SU-DHL-6 (cell line): ENCODE data around the gene RCCD1.

Source experiments
- H2AFZ ChIP-seq: fragments of 200-600 bp; sonication (generic); 2 replicates; pipeline ENCODE4 v1.6.1; 2014; ENCODE audit warnings: low read depth, mild to moderate bottlenecking, moderate library complexity, mixed read lengths, antibody characterized with exemption, low read length; ENCODE audit not compliant: severe bottlenecking
- H3F3A ChIP-seq: fragments of 200-600 bp; shearing (Covaris generic); 2 replicates; pipeline ENCODE4 v1.6.0; 2016; ENCODE audit warnings: antibody characterized with exemption, mild to moderate bottlenecking; ENCODE audit not compliant: insufficient read depth
- H3K27ac ChIP-seq: fragments of 200-600 bp; sonication (generic); 2 replicates; pipeline ENCODE4 v1.5.1; 2016; ENCODE audit warnings: low read depth, mild to moderate bottlenecking, low read length, moderate library complexity, mixed read lengths
- H3K27me3 ChIP-seq: fragments of 200-600 bp; sonication (generic), shearing (Covaris generic); 2 replicates; pipeline ENCODE4 v1.6.0; 2014; ENCODE audit warnings: mild to moderate bottlenecking, low read length
- H3K36me3 ChIP-seq: fragments of 200-600 bp; sonication (generic); 2 replicates; pipeline ENCODE4 v1.6.1; 2014; ENCODE audit warnings: mild to moderate bottlenecking, low read length, mixed read lengths
- H3K4me2 ChIP-seq: fragments of 300-600, 200-600 bp; shearing (Covaris generic), sonication (generic); 2 replicates; pipeline ENCODE4 v1.6.0; 2014; ENCODE audit warnings: low read length, low read depth, mild to moderate bottlenecking; ENCODE audit not compliant: poor library complexity, severe bottlenecking
- H3K4me3 ChIP-seq: fragments of 200-600 bp; sonication (generic); 2 replicates; pipeline ENCODE4 v1.5.1; 2014; ENCODE audit warnings: antibody characterized with exemption, low read length, mild to moderate bottlenecking, mixed read lengths; ENCODE audit not compliant: insufficient read depth, poor library complexity, severe bottlenecking
- H3K79me2 ChIP-seq: fragments of 200-600 bp; sonication (generic); 2 replicates; pipeline ENCODE4 v1.6.1; 2014; ENCODE audit warnings: mild to moderate bottlenecking, low read length, moderate library complexity; ENCODE audit not compliant: insufficient read depth
- H3K9ac ChIP-seq: fragments of 200-600 bp; sonication (generic); 2 replicates; pipeline ENCODE4 v1.7.0; 2014; ENCODE audit warnings: mild to moderate bottlenecking, low read length
- H3K9me2 ChIP-seq: fragments of 200-600 bp; sonication (generic); replicated peaks from 2 replicates; pipeline ENCODE4 v1.6.1; 2014; ENCODE audit warnings: low read length; ENCODE audit not compliant: insufficient read depth
- H3K9me3 ChIP-seq: fragments of 200-600 bp; sonication (generic); 2 replicates; pipeline ENCODE4 v1.6.1; 2014; ENCODE audit warnings: low read length, mixed read lengths; ENCODE audit not compliant: insufficient read depth
- H4K20me1 ChIP-seq: fragments of 200-600 bp; sonication (generic); 2 replicates; pipeline ENCODE4 v1.6.1; 2014; ENCODE audit warnings: low read depth, mild to moderate bottlenecking, antibody characterized with exemption, low read length, moderate library complexity, mixed read lengths
- CTCF ChIP-seq: fragments of 200-600 bp; sonication (generic); IDR thresholded peaks from one replicate; pipeline ENCODE4 v1.5.1; 2017; ENCODE audit warnings: antibody characterized with exemption, mild to moderate bottlenecking, low read length, moderate library complexity; ENCODE audit not compliant: insufficient read depth, poor library complexity, severe bottlenecking
- EZH2phosphoT487 ChIP-seq: fragments of 200-600 bp; sonication (generic), shearing (Covaris generic); conservative IDR thresholded peaks from 2 replicates; pipeline ENCODE4 v1.6.1; 2018; ENCODE audit warnings: mild to moderate bottlenecking, antibody characterized with exemption, low read length, moderate library complexity, mixed read lengths

Gene RCCD1

GRCh38 chr15:90979582-90979981 lies 24.9 kb downstream of the RCCD1 start:
- no peak for TF ChIP-seq CTCF
- TF ChIP-seq EZH2phosphoT487 = no peak
- Histone ChIP-seq H3K9me3 (no peaks in the 10 kb centered on the region), H3K36me3 (peaks cover 70% of the 10 kb centered on the region), H3K27ac (no peak overlapping the region), H3F3A (no peaks in the 10 kb centered on the region), H3K4me2 (no peak overlapping the region), H3K9ac (no peak overlapping the region), H3K9me2 (no peaks in the 10 kb centered on the region), H3K79me2 (peaks cover 36% of the 10 kb centered on the region), H2AFZ (no peak overlapping the region), H3K4me3 (no peak overlapping the region), H4K20me1 (no peaks in the 10 kb centered on the region; the same call in 1 of the 2 replicates), H3K27me3 (no peaks in the 10 kb centered on the region)

- Histone ChIP-seq H3K4me3 (no peak overlapping the region), H3K4me2 (no peak overlapping the region), H2AFZ (no peak overlapping the region), H3F3A (no peaks in the 10 kb centered on the region), H3K9me3 (no peaks in the 10 kb centered on the region), H3K9me2 (no peaks in the 10 kb centered on the region), H4K20me1 (peaks cover 6% of the 10 kb centered on the region; the same call in 1 of the 2 replicates), H3K79me2 (peaks cover 56% of the 10 kb centered on the region), H3K9ac (no peak overlapping the region), H3K36me3 (peaks cover 55% of the 10 kb centered on the region), H3K27me3 (no peaks in the 10 kb centered on the region), H3K27ac (no peak overlapping the region)
- no peak for TF ChIP-seq EZH2phosphoT487
- no peak for TF ChIP-seq CTCF
Measured at GRCh38 chr15:90981681-90982080, 27.0 kb downstream of the RCCD1 start.

GRCh38 chr15:90982135-90982534 lies 27.5 kb downstream of the RCCD1 start:
- H3K4me3 ChIP-seq = no peak overlapping the region
- H3K9me3 ChIP-seq = no peaks in the 10 kb centered on the region
- TF ChIP-seq EZH2phosphoT487 (no peak), CTCF (no peak)
- no peaks in the 10 kb centered on the region for H3K27me3 ChIP-seq
- no peaks in the 10 kb centered on the region for H3F3A ChIP-seq
- no peak overlapping the region for H3K9ac ChIP-seq
- H3K27ac ChIP-seq = no peak overlapping the region
- H3K79me2 ChIP-seq = peaks cover 61% of the 10 kb centered on the region
- peaks cover 6% of the 10 kb centered on the region; the same call in 1 of the 2 replicates for H4K20me1 ChIP-seq
- H3K9me2 ChIP-seq = no peaks in the 10 kb centered on the region
- H3K36me3 ChIP-seq = peaks cover 51% of the 10 kb centered on the region
- H3K4me2 ChIP-seq = no peak overlapping the region
- no peak overlapping the region for H2AFZ ChIP-seq
